ENCODE measurements around the gene DAD1.
"Not testable (repeated sequence)": the region's sequence is repeated elsewhere in the genome, so short reads cannot be mapped to it uniquely, and the experiment has no call there.

Gene DAD1

GRCh38 chr14:22549981-22550673 is 38.9 kb downstream of the DAD1 start:
- FAIRE-seq = no peak

GRCh38 chr14:22549324-22549962 is 39.6 kb downstream of the DAD1 start:
- no peak for FAIRE-seq

- FAIRE-seq = no peak
Observed at GRCh38 chr14:22547948-22548750, 40.9 kb downstream of the DAD1 start.

GRCh38 chr14:22547313-22547947 is 41.6 kb downstream of the DAD1 start:
- no peak for FAIRE-seq

- FAIRE-seq = no peak
Observed at GRCh38 chr14:22546722-22547071, 42.3 kb downstream of the DAD1 start.

GRCh38 chr14:22545842-22546721 is 42.9 kb downstream of the DAD1 start:
- no peak for FAIRE-seq

- FAIRE-seq = no peak
Observed at GRCh38 chr14:22544881-22545420, 44.1 kb downstream of the DAD1 start.

- FAIRE-seq = no peak
Observed at GRCh38 chr14:22544406-22544805, 44.6 kb downstream of the DAD1 start.

GRCh38 chr14:22543570-22544357 is 45.3 kb downstream of the DAD1 start:
- FAIRE-seq = not testable (repeated sequence)

- no peak for FAIRE-seq
Observed at GRCh38 chr14:22542360-22542759, 46.7 kb downstream of the DAD1 start.

- no peak for FAIRE-seq
Observed at GRCh38 chr14:22541721-22542120, 47.3 kb downstream of the DAD1 start.

GRCh38 chr14:22540811-22541360 is 48.1 kb downstream of the DAD1 start:
- FAIRE-seq = no peak

- no peak for FAIRE-seq
Observed at GRCh38 chr14:22540293-22540692, 48.7 kb downstream of the DAD1 start.

- FAIRE-seq = no peak
Observed at GRCh38 chr14:22539831-22540230, 49.2 kb downstream of the DAD1 start.

- no peak for FAIRE-seq
Observed at GRCh38 chr14:22538671-22539228, 50.3 kb downstream of the DAD1 start.

- FAIRE-seq = no peak
Observed at GRCh38 chr14:22537436-22538310, 51.4 kb downstream of the DAD1 start.

GRCh38 chr14:22536853-22537338 is 52.1 kb downstream of the DAD1 start:
- no peak for FAIRE-seq

GRCh38 chr14:22535916-22536315 is 53.1 kb downstream of the DAD1 start:
- no peak for FAIRE-seq

- no peak for FAIRE-seq
Observed at GRCh38 chr14:22535126-22535525, 53.9 kb downstream of the DAD1 start.

All from A204.1 (cell line).